GM18517 (cell line): Measurements from ENCODE around the gene LMNTD2.
A peak's percentile ranks its signal among the peaks of the same experiment; 100 is the strongest.

Source experiments
- ATAC-seq: cut with Tn5 transposase; IDR thresholded peaks from one replicate; pipeline ENCODE4 v1.9.1; 2021; ENCODE audit warnings: mild to moderate bottlenecking, moderate library complexity; ENCODE audit not compliant: unreplicated experiment

Gene LMNTD2

DNA sequence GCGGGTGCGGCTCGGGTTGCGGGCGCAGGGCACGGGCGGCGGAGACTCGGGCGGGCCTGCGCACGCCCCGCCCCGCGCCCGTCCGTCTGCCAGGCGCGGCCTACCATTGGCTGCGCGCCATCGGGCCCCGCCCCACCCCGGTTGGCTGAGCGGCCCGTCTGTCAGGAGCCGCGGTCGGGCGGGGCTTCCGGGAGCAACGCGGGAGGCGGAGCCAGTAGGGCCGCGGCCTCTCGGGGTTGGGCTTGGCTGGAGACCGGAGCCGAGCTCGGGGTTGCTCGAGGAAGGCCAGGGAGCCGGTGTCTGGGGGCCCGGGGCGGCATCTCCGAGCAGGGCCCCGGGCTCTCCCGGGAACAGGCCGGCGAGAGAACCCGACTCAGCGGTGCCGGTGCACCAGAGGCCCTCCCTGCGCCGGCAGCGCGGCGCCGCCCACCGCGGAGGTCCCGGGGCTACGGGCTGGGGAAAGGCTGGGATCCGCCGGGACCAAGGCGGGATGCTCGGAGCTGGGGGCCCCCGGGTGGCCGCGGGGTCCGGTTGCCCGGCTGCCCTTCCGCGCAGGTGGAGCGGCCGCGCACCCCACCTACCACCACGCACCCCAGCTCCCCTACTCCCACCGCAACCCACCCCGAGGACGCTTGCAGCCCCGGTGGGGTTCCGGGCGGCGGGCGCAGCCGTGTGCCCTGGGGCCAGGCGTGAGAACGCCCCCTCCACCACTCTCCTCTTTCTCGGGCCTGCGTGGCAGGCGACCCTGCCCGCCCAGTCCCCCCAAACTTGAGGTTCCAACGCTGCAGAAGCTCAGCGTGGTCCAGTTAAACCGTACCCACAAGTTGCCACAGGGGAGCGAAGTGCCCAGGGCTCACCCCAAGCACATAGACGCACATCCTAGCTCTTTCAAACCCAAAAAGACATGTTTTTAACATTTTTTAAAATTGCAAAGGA, 24.8 kb downstream of the LMNTD2 start, which contains the start of gene HRAS:
Gene HRAS, minus strand, starts transcription at position 58 of the 936 bp plus-strand sequence.
- peak; percentile 53 for ATAC-seq

DNA sequence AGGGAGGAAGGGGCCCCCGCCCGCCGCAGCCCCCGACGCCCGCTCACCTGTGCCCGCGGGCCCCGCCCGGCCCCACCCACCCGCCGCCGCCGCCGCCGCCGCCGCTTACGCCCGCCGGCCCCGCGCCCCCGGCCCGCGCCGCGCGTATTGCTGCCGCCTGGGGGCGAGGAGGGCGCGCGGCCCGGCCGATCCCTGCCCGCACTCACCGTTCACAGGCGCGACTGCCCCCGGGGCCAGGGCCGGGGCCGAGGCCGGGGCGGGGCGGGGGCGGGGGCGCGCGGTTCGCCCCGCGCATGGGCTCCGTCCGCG, 25.4 kb downstream of the LMNTD2 start:
- ATAC-seq: peak; percentile 1

GRCh38 chr11:534396-535209, 25.9 kb downstream of the LMNTD2 start:
- no peak for ATAC-seq

DNA sequence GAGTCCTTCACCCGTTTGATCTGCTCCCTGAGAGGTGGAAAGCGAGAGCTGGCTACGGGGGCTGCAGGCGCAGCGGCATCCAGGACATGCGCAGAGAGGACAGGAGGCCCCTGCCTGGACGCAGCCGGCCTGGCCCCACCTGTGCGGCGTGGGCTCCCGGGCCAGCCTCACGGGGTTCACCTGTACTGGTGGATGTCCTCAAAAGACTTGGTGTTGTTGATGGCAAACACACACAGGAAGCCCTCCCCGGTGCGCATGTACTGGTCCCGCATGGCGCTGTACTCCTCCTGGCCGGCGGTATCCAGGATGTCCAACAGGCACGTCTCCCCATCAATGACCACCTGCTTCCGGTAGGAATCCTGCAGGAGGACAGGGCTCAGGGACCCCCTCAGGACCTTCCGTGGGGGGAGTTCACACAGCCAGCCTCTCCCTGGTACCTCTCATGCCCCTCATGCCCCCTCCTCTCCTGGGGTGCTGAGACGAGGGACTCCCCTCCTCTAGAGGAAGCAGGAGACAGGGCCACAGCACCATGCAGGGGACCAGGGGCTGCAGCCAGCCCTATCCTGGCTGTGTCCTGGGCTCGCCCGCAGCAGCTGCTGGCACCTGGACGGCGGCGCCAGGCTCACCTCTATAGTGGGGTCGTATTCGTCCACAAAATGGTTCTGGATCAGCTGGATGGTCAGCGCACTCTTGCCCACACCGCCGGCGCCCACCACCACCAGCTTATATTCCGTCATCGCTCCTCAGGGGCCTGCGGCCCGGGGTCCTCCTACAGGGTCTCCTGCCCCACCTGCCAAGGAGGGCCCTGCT, 26.7 kb downstream of the LMNTD2 start:
- no peak for ATAC-seq

- ATAC-seq: no peak
These were observed 27.5 kb downstream of the LMNTD2 start for GRCh38 chr11:532986-533585.

- ATAC-seq: no peak
These were observed 28.0 kb downstream of the LMNTD2 start for GRCh38 chr11:532527-532985.

- ATAC-seq: no peak
These were observed 28.5 kb downstream of the LMNTD2 start for GRCh38 chr11:531919-532526.

GRCh38 chr11:530960-531831, 29.3 kb downstream of the LMNTD2 start:
- ATAC-seq: no peak

DNA sequence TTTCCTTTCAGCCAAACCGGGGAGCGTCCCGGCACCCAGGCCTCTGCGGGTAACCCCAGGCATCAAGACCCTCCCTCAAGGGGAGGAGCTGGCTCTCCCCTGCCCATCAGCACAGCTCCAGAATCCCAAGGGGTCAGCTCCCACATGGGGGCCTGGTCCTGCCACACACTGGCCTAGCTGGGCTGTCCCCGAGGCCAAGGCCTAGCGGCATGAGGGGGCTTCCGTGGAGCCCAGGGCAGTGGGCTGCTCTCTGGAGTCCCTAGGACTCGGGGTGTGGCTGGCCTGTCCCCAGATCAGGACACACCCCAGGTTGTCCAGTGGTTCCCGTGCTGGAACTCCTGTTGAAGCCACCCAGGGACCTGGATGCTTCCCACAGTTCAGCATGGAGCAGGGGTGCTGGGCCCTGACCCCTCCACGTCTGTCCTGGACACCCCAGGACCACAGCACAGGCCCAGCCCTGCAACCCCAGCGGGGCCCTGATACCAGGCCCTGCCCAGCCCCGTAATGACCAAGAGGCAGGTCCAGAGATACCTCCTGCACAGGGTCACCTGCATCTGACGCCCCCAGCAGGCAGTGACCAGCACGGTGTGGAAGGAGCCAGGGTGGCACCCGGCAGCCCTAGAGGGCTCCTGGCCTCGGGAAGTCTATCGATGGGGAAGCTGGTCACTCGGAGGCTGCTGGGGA, 30.7 kb downstream of the LMNTD2 start:
- ATAC-seq: no peak

DNA sequence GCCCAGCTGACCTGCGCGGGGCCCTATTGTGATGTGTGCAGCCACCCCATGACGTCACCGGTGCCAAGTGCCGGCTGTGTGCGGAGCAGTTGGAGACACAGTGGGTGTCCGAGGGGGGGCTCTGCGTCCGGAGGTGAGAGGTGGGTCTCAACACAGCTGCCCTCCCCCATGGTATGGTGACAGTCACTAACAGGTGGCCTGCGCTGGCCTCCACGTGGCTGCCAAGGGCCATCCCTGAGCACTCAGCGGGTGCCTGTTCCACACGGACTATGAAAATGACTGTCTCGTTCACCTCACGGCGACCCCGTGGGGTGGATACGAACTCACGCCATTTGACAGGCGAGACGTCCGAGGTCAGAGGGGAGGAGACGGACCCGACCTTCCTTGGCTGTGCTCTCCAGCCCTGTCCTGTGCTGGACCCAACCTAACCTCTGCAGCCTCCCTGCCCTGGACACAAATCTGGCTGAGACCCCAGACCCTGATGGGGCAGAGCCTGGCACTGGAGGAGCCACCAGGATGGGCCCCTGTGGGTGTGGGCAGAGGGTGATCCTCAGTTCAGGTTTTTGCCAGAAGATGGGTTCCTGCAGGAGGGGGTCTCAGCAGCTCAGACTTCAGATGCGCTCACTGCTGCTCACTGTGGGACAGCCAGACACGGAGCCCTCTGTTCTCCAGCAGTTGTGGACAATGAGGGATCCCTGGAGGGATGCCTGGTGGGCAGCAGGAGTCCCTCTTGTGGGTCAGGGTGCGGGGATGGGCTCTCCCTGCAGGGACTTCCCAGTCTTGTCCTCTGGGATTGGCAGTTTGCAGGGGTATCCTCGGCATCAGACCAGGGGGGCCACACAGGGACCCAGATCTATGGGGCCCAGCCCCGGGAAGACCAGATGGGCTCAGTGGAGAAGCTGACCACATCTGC, 31.5 kb downstream of the LMNTD2 start:
- ATAC-seq: no peak

GRCh38 chr11:528166-528814, 32.2 kb downstream of the LMNTD2 start:
- ATAC-seq: no peak

DNA sequence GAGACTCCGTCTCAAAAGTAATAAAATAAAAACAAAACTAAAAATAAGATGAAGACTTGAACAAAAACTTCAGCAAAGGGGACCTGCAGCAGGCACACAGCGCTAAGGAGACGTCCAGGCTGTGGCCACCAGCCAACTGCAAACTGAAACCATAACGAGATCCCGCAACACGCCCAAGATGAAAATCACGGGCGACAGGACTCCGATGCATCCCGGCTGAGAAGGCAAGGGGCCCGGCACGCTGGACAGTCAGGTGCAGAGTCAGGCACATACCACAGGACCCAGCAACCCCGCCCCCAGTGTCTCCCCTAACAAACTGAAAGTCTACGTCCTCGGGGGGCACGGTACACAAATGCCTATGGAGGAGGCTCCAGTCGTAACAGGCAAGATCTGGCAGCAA, 34.3 kb downstream of the LMNTD2 start:
- ATAC-seq: no peak

- ATAC-seq: no peak
These were observed 39.3 kb downstream of the LMNTD2 start for GRCh38 chr11:521177-521688.

GRCh38 chr11:520428-521176, 39.9 kb downstream of the LMNTD2 start:
- ATAC-seq: no peak

DNA sequence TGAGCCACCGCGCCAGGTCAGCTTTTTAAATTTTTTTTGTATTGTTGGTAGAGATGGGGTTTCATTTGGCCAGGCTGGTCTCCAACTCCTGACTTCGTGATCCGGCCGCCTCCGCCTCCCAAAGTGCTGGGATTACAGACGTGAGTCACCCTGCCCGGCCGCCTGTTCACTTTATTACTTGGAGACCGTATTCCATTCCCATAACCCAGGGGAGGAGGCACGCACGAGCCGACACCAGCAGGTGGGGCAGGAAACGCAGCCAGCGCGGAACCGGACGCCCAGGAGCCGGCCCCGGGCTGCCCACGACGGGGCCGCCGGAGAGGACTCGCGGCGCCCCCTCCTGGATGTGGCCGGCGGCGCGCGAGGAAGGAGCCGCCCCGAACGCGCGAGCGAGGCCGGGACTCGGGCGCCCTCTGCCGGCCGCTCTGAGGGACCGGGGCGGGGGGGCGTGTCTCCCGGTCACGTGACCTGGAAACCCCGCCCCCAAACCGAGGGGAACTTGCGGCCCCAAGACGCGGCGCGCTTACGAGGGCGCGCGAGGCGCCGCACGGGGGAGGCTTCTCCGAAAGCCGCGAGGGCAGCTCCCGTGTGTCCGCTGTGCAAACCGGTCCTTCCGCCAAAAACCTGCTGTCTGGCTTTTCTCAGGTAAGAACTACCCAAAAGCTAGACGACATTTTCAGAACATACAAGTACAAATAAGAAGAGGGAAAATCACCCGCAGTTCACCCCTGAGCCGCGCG, 41.9 kb downstream of the LMNTD2 start:
- ATAC-seq: no peak
